T47D (cell line): Measurements from ENCODE around the gene MED9.
"Not testable (repeated sequence)": the region's sequence is repeated elsewhere in the genome, so short reads cannot be mapped to it uniquely, and the experiment has no call there.

ENCODE experiments used
- DNase-seq, 2 experiments: peaks; one replicate each; pipeline versions ENCODE4 v3.0.0 to v3.0.0-alpha.2; 2011 to 2012; ENCODE audit warnings: low read depth in 1 of 2, low spot score in 1 of 2
- JUND ChIP-seq: IDR thresholded peaks from 2 replicates; pipeline ENCODE4 v1.6.1; 2012; ENCODE audit warnings: low read depth
- in situ Hi-C: cut with HindIII; loops from 2 replicates; pipeline ENCODE4 v1.10.0; 2016; ENCODE audit warnings: low sequenced_read_pairs, low pct_unique_long_range_greater_than_20kb

The MED9 gene

GRCh38 chr17:17445296-17445924, 31.4 kb upstream of the MED9 start:
- no peak for TF ChIP-seq JUND
- peak in 1 of 2 experiments; percentile 4 for DNase-seq
- in situ Hi-C loops, result no loop called here

GRCh38 chr17:17445925-17446665, 30.7 kb upstream of the MED9 start:
- in situ Hi-C loops, result no loop called here
- DNase-seq, result peak; percentile 72 to 92
- TF ChIP-seq JUND, result peak; percentile 83

GRCh38 chr17:17446666-17447155, 30.1 kb upstream of the MED9 start:
- DNase-seq, result peak; percentile 22 to 47
- no peak for TF ChIP-seq JUND
- in situ Hi-C loops, result no loop called here

GRCh38 chr17:17447264-17447663, 29.5 kb upstream of the MED9 start:
- TF ChIP-seq JUND, result no peak
- in situ Hi-C loops, result no loop called here
- no peak for DNase-seq

GRCh38 chr17:17448076-17448475, 28.7 kb upstream of the MED9 start:
- TF ChIP-seq JUND, result no peak
- in situ Hi-C loops, result no loop called here
- DNase-seq, result no peak

- DNase-seq, result no peak
- in situ Hi-C loops, result no loop called here
- no peak for TF ChIP-seq JUND
Measured at GRCh38 chr17:17448723-17449122, 28.1 kb upstream of the MED9 start.

GRCh38 chr17:17453088-17453487, 23.7 kb upstream of the MED9 start:
- DNase-seq, result no peak
- in situ Hi-C loops, result no loop called here
- TF ChIP-seq JUND, result no peak

- TF ChIP-seq JUND, result no peak
- no peak for DNase-seq
- in situ Hi-C loops, result no loop called here
Measured at GRCh38 chr17:17454276-17454675, 22.5 kb upstream of the MED9 start.

GRCh38 chr17:17454700-17455099, 22.1 kb upstream of the MED9 start:
- DNase-seq, in situ Hi-C loops: not testable (repeated sequence)

GRCh38 chr17:17455173-17455572, 21.6 kb upstream of the MED9 start:
- in situ Hi-C loops, result no loop called here
- DNase-seq, result no peak
- no peak for TF ChIP-seq JUND

- in situ Hi-C loops, result no loop called here
- TF ChIP-seq JUND, result no peak
- DNase-seq, result no peak
Measured at GRCh38 chr17:17456251-17456650, 20.5 kb upstream of the MED9 start.

- in situ Hi-C loops, result no loop called here
- TF ChIP-seq JUND, result no peak
- no peak for DNase-seq
Measured at GRCh38 chr17:17457680-17458079, 19.1 kb upstream of the MED9 start.

GRCh38 chr17:17460038-17460437, 16.8 kb upstream of the MED9 start:
- in situ Hi-C loops, result no loop called here
- TF ChIP-seq JUND, result no peak
- no peak for DNase-seq
